GM12865 (cell line): Measurements from ENCODE around the gene CCSER1.

Experiments
- DNase-seq: peaks from one replicate; pipeline ENCODE4 v3.0.0; 2010; ENCODE audit warnings: low read depth
- H3K4me3 ChIP-seq: 2 replicates; pipeline ENCODE4 v1.5.1; 2011; ENCODE audit warnings: mild to moderate bottlenecking, low read depth, low read length, control low read depth
- CTCF ChIP-seq: IDR thresholded peaks from 2 replicates; pipeline ENCODE4 v1.5.1; 2011; ENCODE audit warnings: low read length, control low read depth, low read depth, inconsistent platforms; ENCODE audit not compliant: insufficient read depth; ENCODE audit errors: missing control alignments

Gene CCSER1

GRCh38 chr4:90163872-90164271, 36.7 kb downstream of the CCSER1 start:
- no peak for TF ChIP-seq CTCF
- no peak overlapping the region for H3K4me3 ChIP-seq
- no peak for DNase-seq

- peak; percentile 5 for DNase-seq
- TF ChIP-seq CTCF: no peak
- H3K4me3 ChIP-seq: no peak overlapping the region
Observed at GRCh38 chr4:90165883-90166282, 38.7 kb downstream of the CCSER1 start.

- TF ChIP-seq CTCF: no peak
- no peak for DNase-seq
Observed at GRCh38 chr4:90171491-90171890, 44.3 kb downstream of the CCSER1 start.

GRCh38 chr4:90174621-90175023, 47.4 kb downstream of the CCSER1 start:
- no peak overlapping the region for H3K4me3 ChIP-seq
- no peak for DNase-seq
- TF ChIP-seq CTCF: no peak

More at GRCh38 chr4:90171491-90171890, 44.3 kb downstream of the CCSER1 start:
- H3K4me3 ChIP-seq: no peak overlapping the region

- TF ChIP-seq CTCF: no peak
- DNase-seq: no peak
- H3K4me3 ChIP-seq: no peak overlapping the region
Observed at GRCh38 chr4:90181644-90182043, 54.5 kb downstream of the CCSER1 start.

GRCh38 chr4:90183254-90183653, 56.1 kb downstream of the CCSER1 start:
- no peak for DNase-seq
- H3K4me3 ChIP-seq: no peak overlapping the region
- TF ChIP-seq CTCF: no peak

GRCh38 chr4:90184560-90184959, 57.4 kb downstream of the CCSER1 start:
- no peak for TF ChIP-seq CTCF

More at GRCh38 chr4:90184560-90184959, 57.4 kb downstream of the CCSER1 start:
- H3K4me3 ChIP-seq: no peak overlapping the region
- DNase-seq: no peak
